HEK293T (cell line): ENCODE measurements around the gene CCNL2.
"Not testable (repeated sequence)": the region's sequence is repeated elsewhere in the genome, so short reads cannot be mapped to it uniquely, and the experiment has no call there.

Experiments used
- CTCF ChIA-PET: fragments of 350-600 bp; formaldehyde crosslinking; extraction: SDS; loops from one replicate; lab custom pipeline; 2021; ENCODE audit warnings: antibody characterized with exemption, inconsistent platforms; lab: Yijun Ruan, JAX
- POLR2A ChIA-PET: fragments of 350-600 bp; formaldehyde crosslinking; extraction: SDS; loops from one replicate; lab custom pipeline; 2020; ENCODE audit warnings: antibody characterized with exemption, inconsistent platforms; lab: Yijun Ruan, JAX
- DNase-seq: peaks from one replicate; pipeline ENCODE4 v3.0.0; 2012; ENCODE audit warnings: mixed read lengths; ENCODE audit errors: extremely low spot score
- ARNT ChIP-seq: fragments of 450-650 bp; IDR thresholded peaks from 2 replicates; pipeline ENCODE4 v1.6.1; 2017; ENCODE audit warnings: mild to moderate bottlenecking
- BHLHE40 ChIP-seq: fragments of 450-650 bp; IDR thresholded peaks from 2 replicates; pipeline ENCODE4 v1.6.1; 2016; ENCODE audit warnings: mild to moderate bottlenecking, moderate library complexity, borderline replicate concordance
- CTBP1 ChIP-seq: fragments of 450-650 bp; IDR thresholded peaks from 2 replicates; pipeline ENCODE4 v1.6.1; 2016; ENCODE audit warnings: borderline replicate concordance
- ELF4 ChIP-seq: fragments of 450-650 bp; IDR thresholded peaks from 2 replicates; pipeline ENCODE4 v1.6.1; 2017; ENCODE audit warnings: antibody characterized with exemption
- FOXA1 ChIP-seq: fragments of 450-650 bp; IDR thresholded peaks from 2 replicates; pipeline ENCODE4 v1.6.1; 2016; ENCODE audit warnings: mild to moderate bottlenecking
- FOXK2 ChIP-seq: fragments of 450-650 bp; IDR thresholded peaks from 2 replicates; pipeline ENCODE4 v1.6.1; 2016; ENCODE audit warnings: mild to moderate bottlenecking
- FOXM1 ChIP-seq: fragments of 450-650 bp; IDR thresholded peaks from 2 replicates; pipeline ENCODE4 v1.6.1; 2017; ENCODE audit warnings: mild to moderate bottlenecking, borderline replicate concordance
- HDGF ChIP-seq: fragments of 450-650 bp; IDR thresholded peaks from 2 replicates; pipeline ENCODE4 v1.6.1; 2017; ENCODE audit warnings: antibody characterized with exemption, borderline replicate concordance
- L3MBTL2 ChIP-seq: fragments of 450-650 bp; conservative IDR thresholded peaks from 2 replicates; pipeline ENCODE4 v1.6.1; 2016; ENCODE audit warnings: mild to moderate bottlenecking
- LEF1 ChIP-seq: fragments of 450-650 bp; IDR thresholded peaks from 2 replicates; pipeline ENCODE4 v1.6.1; 2017; ENCODE audit warnings: mild to moderate bottlenecking, borderline replicate concordance
- NFRKB ChIP-seq: fragments of 450-650 bp; IDR thresholded peaks from 2 replicates; pipeline ENCODE4 v1.6.1; 2016; ENCODE audit warnings: mild to moderate bottlenecking, moderate library complexity
- SP1 ChIP-seq: fragments of 450-650 bp; IDR thresholded peaks from 2 replicates; pipeline ENCODE4 v1.6.1; 2017
- SUZ12 ChIP-seq: fragments of 450-650 bp; IDR thresholded peaks from 2 replicates; pipeline ENCODE4 v1.6.1; 2016; ENCODE audit warnings: mild to moderate bottlenecking
- TARDBP ChIP-seq: fragments of 450-650 bp; IDR thresholded peaks from 2 replicates; pipeline ENCODE4 v1.6.1; 2016
- ZNF384 ChIP-seq: fragments of 450-650 bp; IDR thresholded peaks from 2 replicates; pipeline ENCODE4 v1.6.1; 2016
- TF ChIP-seq, protein P1 (sequence below): fragments of 450-650 bp; IDR thresholded peaks from 2 replicates; pipeline ENCODE4 v1.6.1; 2016

Gene CCNL2

DNA sequence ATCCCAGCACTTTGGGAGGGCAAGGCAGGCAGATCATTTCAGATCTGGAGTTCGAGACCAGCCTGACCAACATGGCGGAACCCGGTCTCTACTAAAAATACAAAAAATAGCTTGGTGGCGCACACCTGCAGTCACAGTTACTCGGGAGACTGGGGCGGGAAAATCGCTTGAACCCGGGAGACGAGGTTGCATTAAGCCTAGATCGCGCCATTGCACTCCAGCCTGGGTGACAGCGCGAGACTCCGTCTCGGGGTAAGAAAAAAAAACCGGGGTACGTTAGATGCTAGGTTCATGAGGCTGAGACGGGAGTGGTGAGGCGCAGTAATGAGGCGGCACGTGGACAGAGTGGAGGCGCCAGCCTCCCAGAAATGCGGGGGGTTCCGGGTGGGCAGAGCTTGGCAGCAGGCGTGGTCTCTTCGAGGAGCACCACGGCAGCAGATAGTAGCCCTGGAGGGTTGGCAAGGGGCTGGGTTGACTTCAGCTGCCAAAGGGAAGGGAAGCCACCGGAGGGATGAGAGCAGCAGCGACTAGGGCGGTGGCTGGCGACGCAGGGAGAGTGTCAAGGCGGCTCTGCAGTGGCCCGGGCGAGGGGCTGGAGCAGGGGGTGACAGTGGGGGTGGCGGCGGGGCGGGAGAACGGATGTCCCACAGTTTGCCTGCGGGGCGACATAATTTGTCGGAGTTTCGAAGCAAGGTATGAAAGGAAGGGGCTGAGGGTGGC, 7.1 kb upstream of the CCNL2 start:
- ChIA-PET CTCF (no interaction called here), POLR2A (interaction anchor here (0.9 to 2.1 kb wide), 5 partner anchors 9 to 31 kb away, joined by 4 to 15 read pairs (median 6); partner anchors contain the start of gene AURKAIP1)
- DNase-seq: no peak
- TF ChIP-seq SP1 (no peak), FOXM1 (no peak), ZNF384 (no peak), NFRKB (no peak), SUZ12 (no peak), ELF4 (no peak), FOXA1 (no peak), HDGF (no peak), CTBP1 (no peak), L3MBTL2 (no peak), LEF1 (no peak)
- TF ChIP-seq, protein P1, sequence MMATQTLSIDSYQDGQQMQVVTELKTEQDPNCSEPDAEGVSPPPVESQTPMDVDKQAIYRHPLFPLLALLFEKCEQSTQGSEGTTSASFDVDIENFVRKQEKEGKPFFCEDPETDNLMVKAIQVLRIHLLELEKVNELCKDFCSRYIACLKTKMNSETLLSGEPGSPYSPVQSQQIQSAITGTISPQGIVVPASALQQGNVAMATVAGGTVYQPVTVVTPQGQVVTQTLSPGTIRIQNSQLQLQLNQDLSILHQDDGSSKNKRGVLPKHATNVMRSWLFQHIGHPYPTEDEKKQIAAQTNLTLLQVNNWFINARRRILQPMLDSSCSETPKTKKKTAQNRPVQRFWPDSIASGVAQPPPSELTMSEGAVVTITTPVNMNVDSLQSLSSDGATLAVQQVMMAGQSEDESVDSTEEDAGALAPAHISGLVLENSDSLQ: no peak

DNA sequence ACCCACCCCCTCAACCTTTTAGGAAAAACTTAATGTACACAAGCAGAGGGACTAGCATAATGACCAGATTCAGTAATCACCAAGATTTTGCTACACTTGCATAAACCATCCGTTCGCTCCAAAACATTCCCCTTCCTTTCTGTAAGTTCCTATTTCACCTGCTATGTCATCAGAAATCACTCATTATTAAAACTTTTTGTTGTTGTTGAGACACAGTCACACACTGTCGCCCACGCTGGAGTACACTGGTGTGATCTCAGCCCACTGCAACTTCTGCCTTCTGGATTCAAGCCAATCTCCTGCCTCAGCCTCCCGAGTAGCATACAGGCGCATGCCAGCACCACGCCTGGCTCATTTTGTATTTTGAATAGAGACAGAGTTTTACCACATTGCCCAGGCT, 4.5 kb upstream of the CCNL2 start:
- DNase-seq: no peak
- no peak for TF ChIP-seq TARDBP
- TF ChIP-seq L3MBTL2: no peak
- TF ChIP-seq LEF1: no peak
- no peak for TF ChIP-seq FOXM1
- no peak for TF ChIP-seq ARNT
- TF ChIP-seq SP1: no peak
- TF ChIP-seq, protein P1: no peak
- no peak for TF ChIP-seq HDGF
- no peak for TF ChIP-seq NFRKB
- no peak for TF ChIP-seq FOXK2
- no peak for TF ChIP-seq ZNF384
- no peak for TF ChIP-seq CTBP1
- TF ChIP-seq SUZ12: no peak
- no peak for TF ChIP-seq ELF4
- TF ChIP-seq BHLHE40: no peak
- POLR2A ChIA-PET: no interaction called here
- CTCF ChIA-PET: no interaction called here

DNA sequence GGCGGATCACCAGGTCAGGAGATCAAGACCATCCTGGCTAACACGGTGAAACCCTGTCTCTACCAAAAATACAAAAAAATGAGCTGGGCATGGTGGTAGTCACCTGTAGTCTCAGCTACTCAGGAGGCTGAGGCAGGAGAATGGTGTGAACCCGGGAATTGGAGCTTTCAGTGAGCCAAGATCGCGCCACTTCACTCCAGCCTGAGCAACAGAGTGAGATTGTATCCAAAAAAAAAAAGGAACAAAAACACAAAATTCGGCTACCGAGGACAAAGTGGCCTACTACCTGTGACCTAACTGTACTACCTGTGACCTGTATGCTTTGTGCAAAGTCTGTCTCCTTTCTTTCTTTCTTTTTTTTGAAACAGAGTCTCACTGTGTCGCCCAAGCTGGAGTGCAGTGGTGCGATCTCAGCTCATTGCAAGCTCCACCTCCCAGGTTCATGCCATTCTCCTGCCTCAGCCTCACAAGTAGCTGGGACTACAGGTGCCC, 3.8 kb upstream of the CCNL2 start:
- DNase-seq: not testable (repeated sequence)
- ChIA-PET POLR2A (interaction anchor here (0.7 to 1.4 kb wide), 5 partner anchors 12 to 102 kb away, joined by 3 to 4 read pairs (median 4); no protein-coding TSS in a partner anchor), CTCF (interaction anchor here (0.7 to 1.4 kb wide), 5 partner anchors 11 to 102 kb away, joined by 3 to 9 read pairs (median 4); no protein-coding TSS in a partner anchor)

DNA sequence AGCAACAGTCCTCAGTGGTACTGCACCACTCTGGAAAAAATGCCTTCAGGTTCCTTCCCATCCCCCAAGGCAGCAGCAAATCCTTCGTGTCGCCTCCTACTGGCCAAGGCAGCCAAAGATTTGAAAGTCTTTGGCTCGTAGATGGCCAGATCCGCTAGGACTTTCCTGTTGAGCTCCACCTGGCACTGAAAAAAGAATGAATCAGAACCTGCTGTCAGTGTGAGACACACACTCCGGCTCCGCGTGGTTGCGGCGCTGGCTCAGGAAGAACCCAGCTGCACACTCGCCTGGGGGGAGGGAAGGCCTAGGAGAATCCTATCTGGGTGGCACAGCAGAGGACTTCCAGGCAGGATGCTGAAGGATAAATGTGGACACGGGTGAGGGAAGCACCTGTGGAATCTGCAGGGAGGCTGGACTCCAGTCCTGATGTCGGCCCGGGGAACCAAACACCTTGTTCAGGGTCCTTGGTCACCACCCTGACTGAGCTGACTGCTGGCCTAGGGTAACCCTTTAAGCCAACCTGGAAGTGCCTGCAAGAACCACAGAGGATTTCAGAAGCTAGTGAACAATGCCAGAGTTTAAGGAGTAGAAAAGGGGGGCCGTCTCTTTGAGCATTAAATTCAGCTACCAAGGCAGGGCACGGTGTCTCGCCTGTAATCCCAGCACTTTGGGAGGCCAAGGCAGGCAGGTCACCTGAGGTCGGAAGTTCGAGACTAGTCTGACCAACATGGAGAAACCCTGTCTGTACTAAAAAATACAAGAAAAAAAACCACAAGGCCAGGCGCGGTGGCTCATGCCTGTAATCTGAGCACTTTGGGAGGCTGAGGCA, 3.2 kb upstream of the CCNL2 start:
- TF ChIP-seq L3MBTL2 (no peak), HDGF (no peak), FOXA1 (no peak), ZNF384 (no peak), NFRKB (no peak), TARDBP (no peak), BHLHE40 (no peak), FOXK2 (no peak), ARNT (no peak), CTBP1 (no peak), ELF4 (no peak), SP1 (no peak), FOXM1 (no peak)
- TF ChIP-seq, protein P1: no peak
- CTCF ChIA-PET: interaction anchor here (0.5 to 1.4 kb wide), 7 partner anchors 10 to 421 kb away, joined by 3 to 9 read pairs (median 4); no protein-coding TSS in a partner anchor
- DNase-seq: peak; percentile 60
- POLR2A ChIA-PET: interaction anchor here (0.7 to 1.4 kb wide), 7 partner anchors 13 to 102 kb away, joined by 3 to 5 read pairs (median 4); partner anchors contain the start of genes ATAD3C and AURKAIP1

DNA sequence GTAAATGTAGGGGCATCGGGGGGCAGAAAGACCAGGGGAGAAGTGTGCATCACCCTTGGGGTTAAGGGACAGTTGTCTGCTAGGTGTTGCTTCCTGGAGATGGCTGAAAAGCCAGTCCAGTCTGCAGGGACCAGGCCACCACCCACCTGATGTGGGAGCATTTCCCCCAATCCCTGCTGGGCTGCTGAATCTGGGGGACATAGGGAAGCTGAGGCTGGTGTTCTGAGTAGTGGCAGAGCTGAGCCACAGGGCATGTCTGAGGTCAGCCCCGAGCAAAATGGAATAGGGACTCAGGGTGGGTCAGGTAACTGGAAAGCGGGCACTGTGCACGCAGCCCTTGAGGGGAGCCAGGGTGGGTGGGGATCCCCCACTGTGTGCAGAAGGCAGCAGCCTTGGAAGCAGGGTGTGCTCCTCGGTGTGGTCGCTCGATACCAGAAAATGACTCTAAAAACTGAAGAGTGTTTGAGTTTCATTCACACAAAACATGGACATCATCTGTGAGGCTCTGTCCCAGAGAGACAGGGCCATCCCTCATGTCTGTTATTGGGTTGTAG, 2.4 kb upstream of the CCNL2 start:
- POLR2A ChIA-PET: interaction anchor here (1.0 to 1.4 kb wide), 3 partner anchors 26 to 103 kb away, joined by 4 to 5 read pairs (median 4); partner anchors contain the start of genes ATAD3C and AURKAIP1
- no peak for DNase-seq
- CTCF ChIA-PET: interaction anchor here (1.4 kb wide), 1 partner anchor 13 kb away, joined by 9 read pairs; no protein-coding TSS in a partner anchor
- TF ChIP-seq NFRKB (no peak), FOXA1 (no peak), ELF4 (no peak), ZNF384 (no peak), LEF1 (no peak), TARDBP (no peak), ARNT (no peak), FOXK2 (no peak), SUZ12 (no peak)
